Measurements from ENCODE around the gene NPAS3.

- TF ChIP-seq CTCF (IDR thresholded peaks at IDR 0.05) (no peak), POLR2A (IDR thresholded peaks at IDR 0.05) (no peak), POLR2AphosphoS5 (IDR thresholded peaks at IDR 0.05) (no peak)
These were observed 781 bp downstream of the NPAS3 start for GRCh38 chr14:32939254-32940065.
